ENCODE results near the gene ZNF487. TPM values are rescaled to one million over a fixed set of nuclear protein-coding genes. Genes with fewer than 3 reads are reported as not detected.

The ZNF487 gene
- total and polyA plus RNA-seq, 2 of the 13 experiments (the other 11 are each of a cell fraction or from before 2014, with no cell fraction given): 7.4 to 8.8 TPM

- peak; percentile 97 for TF ChIP-seq MAX (IDR thresholded peaks at IDR 0.05)
- peak; percentile 95 for TF ChIP-seq PRDM10 (CRISPR knock-in tag; IDR thresholded peaks at IDR 0.05; ENCODE audit: low read depth)
- TF ChIP-seq NCOA2 (CRISPR knock-in tag; IDR thresholded peaks at IDR 0.05): peak; percentile 93
- TF ChIP-seq USF2 (IDR thresholded peaks at IDR 0.05; ENCODE audit: low read depth, low read length): peak; percentile 60
- peak; percentile 85; the same call in 1 of the 2 replicates for TF ChIP-seq USF2 (CRISPR knock-in tag; IDR thresholded peaks at IDR 0.05; ENCODE audit: borderline replicate concordance)
- no peak; the same call in 1 of the 2 replicates for TF ChIP-seq CREB1 (IDR thresholded peaks at IDR 0.05)
- no peak; the same call in 1 of the 2 replicates for TF ChIP-seq CREB1 (CRISPR knock-in tag; IDR thresholded peaks at IDR 0.05)
- TF ChIP-seq THAP11 (CRISPR knock-in tag; IDR thresholded peaks at IDR 0.05): peak; percentile 85
- TF ChIP-seq ZNF605 (CRISPR knock-in tag; IDR thresholded peaks at IDR 0.05): peak; percentile 97
- TF ChIP-seq SCMH1 (CRISPR knock-in tag; IDR thresholded peaks at IDR 0.05; ENCODE audit: borderline replicate concordance): no peak
- no peak for TF ChIP-seq SMARCC2 (IDR thresholded peaks at IDR 0.05)
- peak; percentile 13 to 98; a peak in 3 of 4 replicates for TF ChIP-seq KLF16 (CRISPR knock-in tag; IDR thresholded peaks at IDR 0.05)
- TF ChIP-seq SP4 (CRISPR knock-in tag; IDR thresholded peaks at IDR 0.05): peak; percentile 77
- TF ChIP-seq ASH2L (IDR thresholded peaks at IDR 0.05; ENCODE audit: insufficient read length, low read depth, low read length): peak; percentile 64
- TF ChIP-seq HNRNPH1 (optimal IDR thresholded peaks at IDR 0.05; ENCODE audit: low read depth, low read length): no peak
- TF ChIP-seq ZNF558 (CRISPR knock-in tag; IDR thresholded peaks at IDR 0.05; ENCODE audit: borderline replicate concordance): peak; percentile 98; the same call in 1 of the 2 replicates
- peak; percentile 56 for TF ChIP-seq SKI (IDR thresholded peaks at IDR 0.05; ENCODE audit: partially characterized antibody)
- peak; percentile 75 for TF ChIP-seq XRCC5 (optimal IDR thresholded peaks at IDR 0.05; ENCODE audit: low read length)
- peak; percentile 98 for TF ChIP-seq TFE3 (CRISPR knock-in tag; IDR thresholded peaks at IDR 0.05)
- TF ChIP-seq ZNF292 (CRISPR knock-in tag; IDR thresholded peaks at IDR 0.05; ENCODE audit: borderline replicate concordance, low read depth): peak; percentile 95
- peak; percentile 89 for TF ChIP-seq RCOR2 (CRISPR knock-in tag; IDR thresholded peaks at IDR 0.05)
- TF ChIP-seq ZNF563 (CRISPR knock-in tag; IDR thresholded peaks at IDR 0.05): peak; percentile 94
- peak; percentile 96; the same call in 1 of the 2 replicates for TF ChIP-seq ZNF747 (CRISPR knock-in tag; IDR thresholded peaks at IDR 0.05; ENCODE audit: borderline replicate concordance)
Measured at GRCh38 chr10:43420369-43421200, 16.3 kb upstream of the ZNF487 start (continued).

Data from HepG2 (cell line).